DMS 273 (cell line): ENCODE data around the gene HEXIM2.
A peak's percentile ranks its signal among the peaks of the same experiment; 100 is the strongest.
"Not testable (repeated sequence)": the region's sequence is repeated elsewhere in the genome, so short reads cannot be mapped to it uniquely, and the experiment has no call there.

Experiments used
- DNase-seq: peaks from one replicate; lab custom pipeline; 2025; ENCODE audit not compliant: unreplicated experiment; lab: John Stamatoyannopoulos, UW

Gene HEXIM2

DNA sequence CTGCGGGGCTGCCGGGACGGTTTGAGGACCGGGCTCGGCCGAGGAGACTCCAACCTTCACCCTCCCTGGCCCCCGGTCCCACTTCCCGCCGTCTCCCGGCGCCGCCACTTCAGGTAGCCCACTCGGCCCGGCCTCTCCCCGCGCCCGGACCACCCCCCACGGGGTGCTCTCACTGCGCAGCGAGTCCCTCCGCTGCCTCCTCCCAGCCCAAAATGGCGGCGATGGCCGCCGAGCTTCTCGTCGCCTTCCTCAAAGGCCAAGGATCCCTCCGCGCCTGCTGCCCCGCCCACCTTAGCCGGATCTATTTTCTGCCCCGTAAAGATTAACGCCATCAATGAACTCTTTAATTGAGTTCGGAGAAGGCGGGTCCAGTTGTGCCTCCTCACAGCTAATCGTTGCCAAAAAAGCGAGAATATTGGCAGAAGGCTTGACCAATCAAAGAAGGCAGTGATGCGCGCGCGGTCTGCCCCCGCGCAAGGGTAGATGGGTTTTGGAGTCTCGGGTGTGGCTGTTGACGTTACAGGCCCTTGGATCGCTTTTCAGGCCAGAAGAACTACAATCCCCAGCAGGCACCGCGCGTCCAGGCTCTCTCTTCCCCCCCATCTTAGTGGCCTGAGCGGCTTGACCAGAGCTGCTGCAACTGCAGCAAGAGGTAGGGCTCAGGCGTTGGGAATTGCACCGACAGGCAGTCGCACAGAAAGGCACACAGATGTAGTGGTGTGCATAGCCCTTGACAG, at the start of gene HEXIM2:
HEXIM2 (plus strand) TSS at position 588 of the 737 bp plus-strand sequence. CDS start 919 bp downstream, outside the sequence.
- peak; percentile 100 for DNase-seq

DNA sequence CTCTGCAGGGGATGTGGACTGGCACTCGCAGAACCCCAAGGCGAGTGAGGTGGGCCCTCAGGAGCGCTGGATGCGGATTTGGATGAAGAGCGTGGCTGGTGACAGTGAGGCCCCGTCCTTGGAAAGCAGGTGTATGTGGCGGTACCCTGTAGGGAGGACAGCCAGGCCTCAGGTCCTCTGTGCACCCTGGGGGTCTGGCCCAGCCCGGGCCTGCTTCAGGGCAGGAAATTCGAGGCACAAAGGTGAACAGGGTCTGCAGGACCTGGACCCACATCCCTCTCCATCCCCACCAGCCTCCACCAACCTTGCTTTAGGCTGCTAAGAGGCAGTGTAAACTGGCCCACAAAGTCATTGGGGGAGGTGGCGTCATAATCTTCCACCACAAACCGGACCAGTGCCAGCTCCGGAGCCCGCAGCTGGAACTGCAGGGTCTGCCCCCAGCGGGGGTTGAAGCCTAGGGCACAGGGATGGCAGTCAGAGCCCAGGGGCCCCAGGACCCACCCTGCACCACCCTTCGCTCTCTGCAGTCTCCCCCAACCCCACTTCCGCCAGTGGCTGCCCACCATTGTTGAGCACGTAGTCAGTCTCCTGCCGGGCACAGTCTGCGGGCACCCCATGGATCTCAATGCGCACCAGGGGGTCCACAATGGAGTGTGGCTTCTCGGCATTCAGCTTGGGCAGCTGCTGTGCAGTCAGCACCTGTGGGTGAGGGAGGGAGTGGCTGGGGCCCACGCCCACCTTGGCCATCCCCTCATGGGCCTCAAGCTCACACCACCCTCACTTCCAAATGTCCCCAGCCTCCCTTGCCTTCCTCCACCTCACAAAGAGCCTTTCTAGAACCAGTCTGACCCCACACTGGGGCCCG, 48.9 kb upstream of the HEXIM2 start:
- no peak for DNase-seq

GRCh38 chr17:45113424-45113754, 48.3 kb upstream of the HEXIM2 start:
- DNase-seq = no peak

- DNase-seq = no peak
These were observed 47.4 kb upstream of the HEXIM2 start for GRCh38 chr17:45114117-45114932.

DNA sequence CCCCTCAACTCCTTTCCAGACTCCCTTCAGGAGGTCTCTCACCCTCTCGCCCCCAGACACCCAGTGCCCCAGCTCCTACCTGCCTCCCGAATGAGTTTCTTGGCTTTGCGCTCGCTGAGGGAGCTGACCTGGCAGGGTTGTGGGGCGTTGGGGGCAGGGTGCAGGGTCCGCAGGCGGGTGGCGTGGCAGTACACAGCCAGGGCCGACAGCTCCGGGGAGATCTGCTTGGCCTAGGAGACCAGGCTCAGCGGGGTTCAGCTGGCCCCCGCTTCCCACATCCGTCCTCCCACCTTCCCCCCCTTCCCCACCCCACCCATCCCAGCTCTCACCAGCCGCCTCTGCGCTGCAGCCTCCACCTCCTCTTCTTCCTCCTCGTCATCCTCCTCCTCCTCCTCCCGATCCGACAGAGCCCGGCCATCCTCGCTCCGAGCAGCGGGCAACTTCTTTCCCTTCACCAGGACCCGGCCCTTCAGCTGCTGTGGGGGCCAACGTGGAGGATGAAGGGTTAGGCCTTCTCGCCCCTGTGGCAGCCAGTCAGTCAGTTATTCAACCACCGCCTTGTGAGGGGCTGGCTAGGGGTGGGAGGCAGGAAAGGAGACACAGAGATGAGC, 46.6 kb upstream of the HEXIM2 start:
- no peak for DNase-seq

DNA sequence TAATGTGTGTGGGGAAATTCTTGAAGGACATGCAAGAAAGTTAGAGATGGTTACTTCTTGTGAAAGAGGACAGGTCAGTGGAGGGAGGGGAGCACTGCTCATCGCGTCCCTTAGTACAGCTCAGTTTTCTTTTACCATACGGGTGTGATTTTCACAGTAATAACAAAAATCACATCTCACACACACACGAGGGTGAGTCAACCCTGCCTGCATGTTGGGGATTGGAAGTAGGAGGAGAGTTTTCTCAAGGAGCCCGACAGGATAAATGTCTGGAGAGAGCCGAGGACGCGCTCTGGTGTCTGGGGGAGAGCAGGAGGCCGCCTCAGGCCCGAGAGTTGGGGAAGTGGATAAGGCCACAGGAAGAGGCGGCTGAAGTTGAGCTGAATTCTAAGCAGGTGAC, 45.8 kb upstream of the HEXIM2 start:
- no peak for DNase-seq

- DNase-seq = peak; percentile 44
These were observed 45.1 kb upstream of the HEXIM2 start for GRCh38 chr17:45116434-45117016.

- DNase-seq = no peak
These were observed 44.3 kb upstream of the HEXIM2 start for GRCh38 chr17:45117334-45117733.

DNA sequence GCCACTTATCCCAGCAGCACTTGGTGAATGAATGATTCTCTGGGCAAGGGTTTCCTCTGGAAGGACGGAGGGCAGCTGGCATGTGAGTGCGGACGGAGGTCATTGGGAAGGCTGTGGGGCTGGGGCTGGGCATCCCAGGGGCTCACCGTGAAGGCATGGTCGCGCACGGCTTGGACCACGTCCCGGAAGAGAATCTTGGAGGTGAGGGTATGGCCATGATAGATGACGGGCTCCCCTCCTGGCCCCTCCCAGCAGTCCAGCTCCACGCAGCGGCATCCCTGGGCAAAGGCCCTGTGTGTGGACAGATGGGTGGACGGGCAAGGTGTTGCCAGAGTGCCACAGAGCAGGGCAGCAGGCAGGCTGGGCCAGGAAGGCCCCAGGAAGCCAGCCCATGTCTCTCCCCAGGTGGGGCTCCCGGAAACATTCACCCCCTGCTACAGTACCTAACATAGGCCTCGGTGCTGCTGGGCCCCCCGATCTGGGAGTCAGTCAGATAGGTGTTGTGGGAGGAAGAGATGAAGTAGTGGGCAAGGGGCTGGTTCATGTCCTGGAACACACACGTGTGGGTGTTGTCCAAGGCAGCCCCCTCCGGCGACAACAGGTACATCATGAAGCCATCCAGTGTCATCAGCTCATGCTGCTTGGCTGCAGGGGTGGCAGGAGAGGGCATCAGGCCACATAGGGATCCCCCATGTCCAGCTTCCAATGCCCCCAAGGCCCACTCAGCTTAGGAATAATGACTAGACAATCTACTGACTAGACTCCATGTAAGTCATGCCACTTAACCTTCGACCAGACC, 43.6 kb upstream of the HEXIM2 start:
- DNase-seq = no peak

DNA sequence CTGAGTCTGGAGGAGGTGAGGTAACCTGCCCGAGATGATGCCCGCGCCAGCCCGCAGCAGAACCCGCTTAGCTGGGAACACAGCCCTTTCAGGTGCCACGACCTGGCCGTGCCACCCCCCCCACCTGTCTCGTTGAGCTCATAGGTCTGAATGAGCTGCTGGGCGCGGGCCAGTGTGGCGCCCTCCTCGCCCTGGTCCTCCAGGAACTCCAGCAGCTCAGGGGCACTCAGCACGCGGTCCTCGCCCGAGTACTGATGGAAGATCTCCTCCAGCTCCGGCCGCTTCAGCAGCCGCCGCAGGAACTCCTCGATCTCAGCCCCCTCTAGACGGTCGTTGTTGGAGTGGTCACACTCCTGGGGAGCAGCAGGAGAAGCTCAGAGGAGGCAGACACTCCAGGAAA, 43.0 kb upstream of the HEXIM2 start:
- no peak for DNase-seq

DNA sequence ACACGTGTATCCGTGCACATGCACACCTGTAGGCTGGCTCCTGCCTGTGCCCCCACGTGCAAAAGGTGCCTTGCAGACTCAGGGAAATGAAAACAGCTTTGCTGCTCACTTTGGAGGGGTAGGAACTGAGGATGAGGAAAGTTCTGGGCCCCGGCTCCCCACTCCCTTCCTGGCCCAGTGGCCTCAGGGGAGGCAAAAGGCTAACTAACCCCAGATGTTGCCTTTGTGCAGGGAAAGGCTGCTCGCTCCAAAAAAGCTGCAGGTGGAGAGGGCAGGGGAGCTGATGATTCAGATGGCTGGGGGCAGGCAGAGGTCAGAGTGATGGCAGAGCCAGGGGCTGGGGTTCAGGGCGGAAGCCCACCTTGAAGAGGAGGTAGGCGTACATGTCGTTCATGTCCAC, 41.7 kb upstream of the HEXIM2 start:
- DNase-seq = no peak

- no peak for DNase-seq
These were observed 41.1 kb upstream of the HEXIM2 start for GRCh38 chr17:45120558-45120957.

DNA sequence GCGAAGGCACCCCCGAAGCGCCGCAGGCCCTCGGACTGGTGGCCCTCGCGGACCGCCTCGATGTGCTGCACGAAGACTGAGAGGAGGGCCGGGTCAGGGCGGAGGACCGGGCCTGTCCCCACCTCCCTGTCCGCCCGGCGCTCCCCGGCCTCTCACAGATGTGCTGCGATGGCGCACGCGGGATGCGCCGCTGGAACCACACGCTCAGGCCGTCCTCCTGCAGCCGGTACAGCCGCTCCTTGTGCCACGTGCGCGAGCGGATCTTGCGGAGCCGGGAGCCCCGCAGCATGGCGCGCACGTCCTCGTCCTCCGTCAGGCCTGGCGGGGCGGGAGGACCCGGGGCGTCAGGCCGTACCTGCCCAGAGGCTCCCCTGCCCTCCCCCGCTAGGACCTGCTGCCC, 40.6 kb upstream of the HEXIM2 start:
- no peak for DNase-seq

- DNase-seq = no peak
These were observed 38.5 kb upstream of the HEXIM2 start for GRCh38 chr17:45123076-45123770.

GRCh38 chr17:45123930-45124796, 37.5 kb upstream of the HEXIM2 start:
- peak; percentile 53 for DNase-seq

DNA sequence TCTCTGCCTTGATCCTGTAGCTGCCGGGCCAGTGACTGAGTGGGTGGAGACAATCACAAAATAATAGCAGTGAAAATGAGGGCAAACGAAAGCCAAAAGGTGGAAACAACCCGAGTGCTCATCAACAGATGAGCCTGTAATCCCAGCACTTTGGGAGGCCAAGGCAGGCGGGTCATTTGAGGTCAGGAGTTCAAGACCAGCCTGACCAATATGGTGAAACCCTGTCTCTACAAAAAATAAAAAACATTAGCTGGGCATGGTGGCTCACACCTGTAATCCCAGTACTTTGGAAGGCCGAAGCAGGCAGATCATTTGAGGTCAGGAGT, 36.9 kb upstream of the HEXIM2 start:
- not testable (repeated sequence) for DNase-seq

DNA sequence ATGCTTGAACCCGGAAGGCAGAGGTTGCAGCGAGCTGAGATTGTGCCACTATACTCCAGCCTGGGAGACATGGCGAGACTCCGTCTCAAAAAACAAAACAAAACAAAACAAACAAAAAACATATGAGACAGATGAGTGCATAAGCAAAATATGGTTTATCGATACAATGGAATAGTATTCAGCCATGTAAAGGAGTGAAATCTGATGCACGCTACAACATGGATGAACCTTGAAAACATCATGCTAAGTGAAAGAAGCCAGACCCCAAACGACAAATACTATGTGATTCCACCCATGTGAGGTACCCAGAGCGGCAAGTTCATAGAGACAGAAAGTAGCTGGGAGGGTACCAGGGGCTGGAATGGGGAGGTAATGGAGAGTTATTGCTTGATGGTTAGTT, 36.2 kb upstream of the HEXIM2 start:
- no peak for DNase-seq

- DNase-seq = no peak
These were observed 34.5 kb upstream of the HEXIM2 start for GRCh38 chr17:45127207-45127547.
